ENCODE results near the gene DESI2.

The DESI2 gene

GRCh38 chr1:244699741-244700140 is 46.8 kb downstream of the DESI2 start:
- TF ChIP-seq FOXM1 (IDR thresholded peaks at IDR 0.05; ENCODE audit: borderline replicate concordance, low read depth) (no peak), ZBTB7A (IDR thresholded peaks at IDR 0.05; ENCODE audit: low read depth) (no peak), RAD21 (IDR thresholded peaks at IDR 0.05; ENCODE audit: low read depth) (no peak), YY1 (IDR thresholded peaks at IDR 0.05; ENCODE audit: low read depth) (no peak), CREB1 (IDR thresholded peaks at IDR 0.05; ENCODE audit: low read depth) (no peak), TCF12 (IDR thresholded peaks at IDR 0.05; ENCODE audit: low read depth) (no peak), CEBPB (IDR thresholded peaks at IDR 0.05) (no peak), REST (IDR thresholded peaks at IDR 0.05; ENCODE audit: low read depth) (no peak), EGR1 (IDR thresholded peaks at IDR 0.05) (no peak), TEAD4 (IDR thresholded peaks at IDR 0.05) (no peak), EP300 (IDR thresholded peaks at IDR 0.05; ENCODE audit: borderline replicate concordance) (no peak), TAF1 (IDR thresholded peaks at IDR 0.05; ENCODE audit: low read depth) (no peak), USF1 (IDR thresholded peaks at IDR 0.05) (no peak), MAX (IDR thresholded peaks at IDR 0.05) (no peak), NFIC (IDR thresholded peaks at IDR 0.05) (no peak)

GRCh38 chr1:244700808-244701207 is 47.9 kb downstream of the DESI2 start:
- TF ChIP-seq TAF1 (IDR thresholded peaks at IDR 0.05; ENCODE audit: low read depth) (no peak), REST (IDR thresholded peaks at IDR 0.05; ENCODE audit: low read depth) (no peak), CEBPB (IDR thresholded peaks at IDR 0.05) (no peak), TEAD4 (IDR thresholded peaks at IDR 0.05) (no peak), CREB1 (IDR thresholded peaks at IDR 0.05; ENCODE audit: low read depth) (no peak), RAD21 (IDR thresholded peaks at IDR 0.05; ENCODE audit: low read depth) (no peak), TCF12 (IDR thresholded peaks at IDR 0.05; ENCODE audit: low read depth) (no peak), ZBTB7A (IDR thresholded peaks at IDR 0.05; ENCODE audit: low read depth) (no peak), MAX (IDR thresholded peaks at IDR 0.05) (no peak), EGR1 (IDR thresholded peaks at IDR 0.05) (no peak), NFIC (IDR thresholded peaks at IDR 0.05) (no peak), USF1 (IDR thresholded peaks at IDR 0.05) (no peak), FOXM1 (IDR thresholded peaks at IDR 0.05; ENCODE audit: borderline replicate concordance, low read depth) (no peak), EP300 (IDR thresholded peaks at IDR 0.05; ENCODE audit: borderline replicate concordance) (no peak)

GRCh38 chr1:244702620-244703019 is 49.7 kb downstream of the DESI2 start:
- no peak for TF ChIP-seq REST (IDR thresholded peaks at IDR 0.05; ENCODE audit: low read depth)
- no peak for TF ChIP-seq TAF1 (IDR thresholded peaks at IDR 0.05; ENCODE audit: low read depth)
- no peak for TF ChIP-seq RAD21 (IDR thresholded peaks at IDR 0.05; ENCODE audit: low read depth)
- TF ChIP-seq EP300 (IDR thresholded peaks at IDR 0.05; ENCODE audit: borderline replicate concordance), result no peak
- TF ChIP-seq MAX (IDR thresholded peaks at IDR 0.05), result no peak
- TF ChIP-seq CREB1 (IDR thresholded peaks at IDR 0.05; ENCODE audit: low read depth), result no peak
- no peak for TF ChIP-seq CEBPB (IDR thresholded peaks at IDR 0.05)
- TF ChIP-seq USF1 (IDR thresholded peaks at IDR 0.05), result no peak
- TF ChIP-seq NFIC (IDR thresholded peaks at IDR 0.05), result no peak
- TF ChIP-seq EGR1 (IDR thresholded peaks at IDR 0.05), result no peak
- no peak for TF ChIP-seq TEAD4 (IDR thresholded peaks at IDR 0.05)
- no peak for TF ChIP-seq YY1 (IDR thresholded peaks at IDR 0.05; ENCODE audit: low read depth)
- no peak for TF ChIP-seq TCF12 (IDR thresholded peaks at IDR 0.05; ENCODE audit: low read depth)
- TF ChIP-seq FOXM1 (IDR thresholded peaks at IDR 0.05; ENCODE audit: borderline replicate concordance, low read depth), result no peak
- no peak for TF ChIP-seq ZBTB7A (IDR thresholded peaks at IDR 0.05; ENCODE audit: low read depth)

Data from Ishikawa (cell line).